Natural killer cell treated with Interleukin-12 subunit alpha and Interleukin-12 subunit beta and Interleukin-15 and Interleukin-18, amount 100 ng/mL, for 72 hours (primary cell): ENCODE results near the gene TADA2A. TPM values are rescaled to one million over a fixed set of nuclear protein-coding genes. Genes with fewer than 3 reads are reported as not detected.
"Not testable (repeated sequence)": the region's sequence is repeated elsewhere in the genome, so short reads cannot be mapped to it uniquely, and the experiment has no call there.

ENCODE experiments used
- ATAC-seq, 2 donors: fragments of 150-1000 bp; cut with Tn5 transposase in 1 of 2; sonication (Bioruptor Pico), chemical (Tn5 transposase) in 1 of 2; 2 replicates each; pipeline ENCODE4 v1.10.0; 2021
- DNase-seq: peaks from one replicate; pipeline ENCODE4 v3.0.0; 2022; ENCODE audit warnings: low spot score
- H3K27ac Mint-ChIP-seq, 2 donors: 1 replicate in 1 of 2; 2 replicates in 1 of 2; pipeline ENCODE4 v1.8.0; 2022; ENCODE audit warnings: mixed read lengths in 2 of 2, mild to moderate bottlenecking in 1 of 2, moderate library complexity in 1 of 2
- H3K27me3 Mint-ChIP-seq, 2 donors: 1 replicate in 1 of 2; 2 replicates in 1 of 2; pipeline ENCODE4 v1.8.0; 2022; ENCODE audit warnings: mixed read lengths in 2 of 2
- H3K36me3 Mint-ChIP-seq: one replicate; pipeline ENCODE4 v1.8.0; 2022; ENCODE audit warnings: mixed read lengths
- H3K4me1 Mint-ChIP-seq, 2 donors: 1 replicate in 1 of 2; 2 replicates in 1 of 2; pipeline ENCODE4 v1.8.0; 2022; ENCODE audit warnings: low read depth in 2 of 2, mixed read lengths in 2 of 2, mild to moderate bottlenecking in 1 of 2
- H3K4me3 Mint-ChIP-seq: one replicate; pipeline ENCODE4 v1.8.0; 2022; ENCODE audit warnings: mixed read lengths
- H3K9me3 Mint-ChIP-seq: 2 replicates; pipeline ENCODE4 v1.8.0; 2022; ENCODE audit warnings: mixed read lengths
- total RNA-seq, 2 donors: library from RNA; stranded (reverse); gene quantifications; one replicate each; pipeline ENCODE4 v1.2.3, GENCODE V29; 2022

Gene TADA2A
- total RNA-seq, 2 donors from 2014 or later, result 30.5 to 55.4 TPM

DNA sequence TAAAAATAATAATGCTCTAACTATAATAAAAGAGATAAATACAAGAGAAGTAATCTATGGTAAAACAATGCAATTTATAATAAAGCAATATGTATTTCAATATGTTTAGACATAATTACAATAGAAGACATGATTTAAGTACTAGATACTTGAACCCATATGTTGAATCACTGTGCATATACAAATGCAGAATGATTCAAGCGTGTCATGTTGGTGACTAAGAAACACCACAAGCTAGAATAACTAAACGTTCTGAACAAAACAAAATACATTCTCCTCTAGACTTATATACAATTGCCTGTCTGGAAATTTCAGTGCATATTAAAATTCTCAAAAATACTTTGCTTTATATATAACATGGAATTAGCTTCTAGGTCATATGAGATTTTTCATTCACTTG is 11.2 kb downstream of the TADA2A start:
- no peaks in the 10 kb centered on the region for H3K27me3 Mint-ChIP-seq
- H3K9me3 Mint-ChIP-seq, result no peaks in the 10 kb centered on the region
- no peak for DNase-seq
- H3K36me3 Mint-ChIP-seq, result peaks cover 18% of the 10 kb centered on the region
- H3K4me1 Mint-ChIP-seq, result peaks cover 5 to 16% of the 10 kb centered on the region in 2 donors
- no peak for ATAC-seq
- no peak overlapping the region for H3K27ac Mint-ChIP-seq
- H3K4me3 Mint-ChIP-seq, result no peak overlapping the region

DNA sequence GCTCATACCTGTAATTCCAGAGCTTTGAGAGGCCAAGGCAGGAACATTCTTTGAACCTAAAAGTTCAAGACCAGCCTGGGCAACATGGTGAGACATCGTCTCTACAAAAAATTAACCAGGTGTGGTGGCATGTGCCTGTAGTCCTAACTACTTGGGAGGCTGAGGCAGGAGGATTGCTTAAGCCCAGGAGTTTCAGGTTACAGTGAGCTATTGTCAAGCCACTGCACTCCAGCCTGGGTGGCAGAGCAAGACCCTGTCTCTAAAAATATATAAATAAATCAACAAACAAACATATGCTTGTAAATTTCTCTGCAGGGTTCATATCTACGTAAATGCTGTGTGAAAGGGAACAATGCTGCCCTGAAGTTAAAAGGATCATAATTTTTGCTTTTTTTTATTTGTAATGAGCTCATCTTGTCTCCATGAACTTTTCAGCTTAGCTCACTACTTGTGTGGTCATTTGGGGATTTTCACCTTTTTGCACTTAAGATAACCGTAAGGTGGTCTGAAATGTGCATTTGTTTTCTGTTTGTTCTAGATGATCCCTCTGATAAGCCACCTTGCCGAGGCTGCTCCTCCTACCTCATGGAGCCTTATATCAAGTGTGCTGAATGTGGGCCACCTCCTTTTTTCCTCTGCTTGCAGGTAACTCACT is 16.4 kb downstream of the TADA2A start:
- ATAC-seq (no peak), DNase-seq (no peak)
- Mint-ChIP-seq H3K9me3 (no peaks in the 10 kb centered on the region), H3K36me3 (no peaks in the 10 kb centered on the region), H3K4me1 (peaks cover 0 to 2% of the 10 kb centered on the region in 2 donors), H3K4me3 (no peak overlapping the region), H3K27me3 (no peaks in the 10 kb centered on the region), H3K27ac (no peak overlapping the region)

DNA sequence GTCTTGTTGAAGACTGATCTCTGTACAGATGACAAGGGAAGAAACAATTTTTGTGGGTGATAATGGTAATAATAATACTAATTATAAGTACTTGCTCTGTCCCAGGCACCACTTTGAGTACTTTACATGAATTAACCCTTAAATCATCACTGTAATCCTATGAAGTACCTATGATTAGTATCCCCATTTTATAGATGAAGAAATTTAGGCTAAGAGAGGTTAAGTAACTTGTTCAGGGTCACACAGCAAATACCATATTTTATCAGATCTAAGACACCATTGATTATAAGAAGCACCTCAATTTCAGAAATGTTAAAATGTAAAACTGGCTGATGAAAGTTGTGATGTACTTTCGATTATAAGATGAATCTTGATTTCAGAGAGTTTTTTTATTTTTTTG is 18.6 kb downstream of the TADA2A start:
- ATAC-seq (no peak), DNase-seq (no peak)
- Mint-ChIP-seq H3K9me3 (no peaks in the 10 kb centered on the region), H3K4me1 (peaks cover 7 to 8% of the 10 kb centered on the region in 2 donors), H3K4me3 (no peak overlapping the region), H3K27ac (no peak overlapping the region), H3K36me3 (no peaks in the 10 kb centered on the region), H3K27me3 (no peaks in the 10 kb centered on the region)

DNA sequence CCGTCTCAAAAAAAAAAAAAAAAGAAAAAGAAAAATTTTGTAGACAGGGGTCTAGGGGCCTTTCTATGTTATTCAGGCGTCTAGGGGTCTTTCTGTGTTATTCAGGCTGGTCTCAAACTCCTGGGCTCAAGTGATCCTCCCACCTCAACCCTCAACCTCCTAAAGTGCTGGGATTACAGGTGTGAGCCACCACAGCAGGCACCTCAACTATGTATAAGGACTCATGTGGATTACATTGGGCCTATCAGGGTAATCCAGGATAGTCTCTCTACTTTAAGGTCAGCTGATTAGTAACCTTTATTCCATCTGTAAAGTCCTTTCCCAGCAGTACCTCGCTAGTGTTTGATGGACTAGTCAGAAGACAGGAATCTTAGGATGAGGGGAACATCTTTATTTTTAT is 22.4 kb downstream of the TADA2A start:
- Mint-ChIP-seq H3K27me3 (no peaks in the 10 kb centered on the region), H3K27ac (peak overlapping the region; percentile 90 to 96)
- no peak for ATAC-seq

DNA sequence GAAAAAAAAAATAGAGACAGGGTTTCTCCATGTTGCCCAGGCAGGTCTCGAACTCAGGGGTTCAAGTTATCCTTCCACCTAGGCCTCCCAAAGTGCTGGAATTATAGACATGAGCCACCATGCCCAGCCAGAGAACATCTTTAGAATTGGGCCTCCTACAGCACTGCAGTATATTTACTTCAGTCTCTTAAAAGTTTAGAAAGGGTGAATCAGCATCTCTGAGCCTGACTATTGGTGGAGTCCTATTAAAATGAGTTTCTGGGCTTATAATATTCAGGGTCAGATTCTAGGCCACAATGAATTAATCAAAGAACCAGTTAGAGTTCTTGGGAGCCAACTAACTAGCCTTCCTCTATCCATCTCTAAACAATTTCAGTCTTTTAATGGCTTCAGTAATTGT is 22.8 kb downstream of the TADA2A start:
- no peak for ATAC-seq
- no peak for DNase-seq
- Mint-ChIP-seq H3K27me3 (no peaks in the 10 kb centered on the region), H3K27ac (peak overlapping the region; percentile 90 to 96), H3K4me3 (peak overlapping the region; percentile 77), H3K9me3 (no peaks in the 10 kb centered on the region), H3K36me3 (peaks cover 6% of the 10 kb centered on the region), H3K4me1 (peaks cover 22 to 23% of the 10 kb centered on the region in 2 donors)

More for the DNA sequence above, 22.4 kb downstream of the TADA2A start:
- Mint-ChIP-seq H3K36me3 (peaks cover 3% of the 10 kb centered on the region), H3K4me3 (no peak overlapping the region), H3K9me3 (no peaks in the 10 kb centered on the region), H3K4me1 (peaks cover 20 to 22% of the 10 kb centered on the region in 2 donors)
- DNase-seq, result no peak

DNA sequence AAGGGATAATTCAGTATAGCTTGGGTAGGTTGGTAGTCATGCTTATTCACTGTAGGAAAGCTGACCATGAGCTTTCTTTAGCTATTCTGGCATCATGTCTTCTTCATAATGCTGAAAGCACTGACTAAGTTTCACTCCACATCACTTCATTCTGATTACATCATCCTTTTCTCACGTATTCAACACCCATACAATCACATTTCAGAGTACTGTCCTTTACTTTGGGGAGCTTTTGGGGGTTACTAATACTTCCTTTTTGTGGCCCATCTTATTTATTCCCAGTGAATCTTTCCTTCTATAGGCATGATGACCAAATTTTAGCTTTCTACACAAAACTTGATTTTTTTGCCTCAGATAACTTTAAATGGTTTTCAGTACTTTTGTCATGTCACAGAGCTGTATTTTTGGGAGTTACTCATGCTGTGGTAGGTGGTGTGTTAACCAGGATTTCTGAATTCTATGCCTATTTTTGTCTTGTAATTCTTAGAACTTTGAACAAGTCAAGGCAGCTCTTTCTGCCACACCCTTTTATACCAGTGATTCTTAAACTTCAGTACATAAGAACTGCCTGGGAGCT is 23.5 kb downstream of the TADA2A start:
- DNase-seq, result no peak
- Mint-ChIP-seq H3K27me3 (no peaks in the 10 kb centered on the region), H3K27ac (peak overlapping the region; percentile 90 to 96), H3K4me1 (peaks cover 22 to 23% of the 10 kb centered on the region in 2 donors), H3K9me3 (no peaks in the 10 kb centered on the region), H3K36me3 (peaks cover 6% of the 10 kb centered on the region), H3K4me3 (peak overlapping the region; percentile 77)
- ATAC-seq, result peak; percentile 91 to 92

DNA sequence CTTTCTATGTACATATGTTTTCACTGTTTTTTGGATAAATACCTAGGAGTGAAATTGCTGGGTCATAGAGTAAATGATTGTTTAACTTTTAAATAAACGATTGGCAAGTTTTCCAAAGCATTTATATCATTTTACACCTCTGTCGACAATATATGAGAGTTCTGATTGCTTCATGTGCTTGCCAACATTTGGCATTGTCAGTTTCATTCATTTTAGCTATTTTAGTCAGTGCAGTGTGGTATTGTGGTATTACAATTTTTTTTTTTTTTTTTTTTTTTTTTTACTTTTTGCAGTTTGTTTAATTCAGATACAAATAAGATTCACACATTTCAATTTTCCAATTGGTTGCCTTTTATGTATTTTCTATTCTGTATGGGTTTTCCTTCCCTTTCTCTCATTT is 26.0 kb downstream of the TADA2A start:
- no peaks in the 10 kb centered on the region for H3K9me3 Mint-ChIP-seq
- DNase-seq, result no peak
- H3K4me1 Mint-ChIP-seq, result peaks cover 22 to 23% of the 10 kb centered on the region in 2 donors
- no peak overlapping the region for H3K4me3 Mint-ChIP-seq
- H3K27me3 Mint-ChIP-seq, result no peaks in the 10 kb centered on the region
- peaks cover 7% of the 10 kb centered on the region for H3K36me3 Mint-ChIP-seq
- no peak for ATAC-seq
- H3K27ac Mint-ChIP-seq, result no peak overlapping the region

DNA sequence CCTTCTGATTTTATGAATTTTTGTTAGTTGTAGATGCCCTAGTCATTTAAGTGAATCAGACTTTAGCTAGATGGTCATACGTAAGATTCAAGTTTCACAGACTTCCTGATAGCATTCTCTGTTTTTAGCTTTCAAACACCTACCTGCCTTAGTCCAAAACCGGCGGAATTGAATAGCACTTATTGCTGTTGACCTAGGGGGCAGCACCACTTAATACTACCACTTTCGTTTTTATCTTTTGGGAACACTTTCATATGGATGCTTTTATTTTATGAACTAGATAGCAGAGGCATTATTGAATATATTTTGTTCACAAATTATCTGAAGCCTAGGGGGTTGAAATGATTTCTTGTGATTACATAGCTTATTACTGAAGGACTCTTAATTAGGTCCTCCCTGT is 31.5 kb downstream of the TADA2A start:
- H3K36me3 Mint-ChIP-seq, result peaks cover 16% of the 10 kb centered on the region
- H3K4me1 Mint-ChIP-seq, result peaks cover 0 to 5% of the 10 kb centered on the region in 2 donors
- no peaks in the 10 kb centered on the region for H3K27me3 Mint-ChIP-seq
- no peaks in the 10 kb centered on the region for H3K9me3 Mint-ChIP-seq
- ATAC-seq (no peak), DNase-seq (no peak)
- no peak overlapping the region for H3K4me3 Mint-ChIP-seq
- no peak overlapping the region for H3K27ac Mint-ChIP-seq

DNA sequence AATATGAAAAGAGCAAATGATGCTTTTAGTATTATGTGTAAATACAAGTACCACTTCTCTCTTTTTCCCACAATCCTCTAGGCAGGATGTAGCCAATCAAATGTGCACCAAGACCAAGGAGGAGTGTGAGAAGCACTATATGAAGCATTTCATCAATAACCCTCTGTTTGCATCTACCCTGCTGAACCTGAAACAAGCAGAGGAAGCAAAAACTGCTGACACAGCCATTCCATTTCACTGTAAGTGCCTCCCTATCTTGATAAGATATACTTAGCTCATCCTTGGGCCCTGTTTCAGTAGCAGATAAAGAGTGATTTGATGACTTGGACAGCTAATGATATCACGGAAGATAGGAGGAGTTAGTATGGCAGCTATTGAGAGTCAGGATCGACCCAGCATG is 33.7 kb downstream of the TADA2A start:
- H3K4me1 Mint-ChIP-seq, result no peaks in the 10 kb centered on the region
- peaks cover 9% of the 10 kb centered on the region for H3K36me3 Mint-ChIP-seq
- ATAC-seq (no peak), DNase-seq (no peak)
- no peak overlapping the region for H3K4me3 Mint-ChIP-seq
- no peaks in the 10 kb centered on the region for H3K9me3 Mint-ChIP-seq
- no peaks in the 10 kb centered on the region for H3K27me3 Mint-ChIP-seq
- no peak overlapping the region for H3K27ac Mint-ChIP-seq

DNA sequence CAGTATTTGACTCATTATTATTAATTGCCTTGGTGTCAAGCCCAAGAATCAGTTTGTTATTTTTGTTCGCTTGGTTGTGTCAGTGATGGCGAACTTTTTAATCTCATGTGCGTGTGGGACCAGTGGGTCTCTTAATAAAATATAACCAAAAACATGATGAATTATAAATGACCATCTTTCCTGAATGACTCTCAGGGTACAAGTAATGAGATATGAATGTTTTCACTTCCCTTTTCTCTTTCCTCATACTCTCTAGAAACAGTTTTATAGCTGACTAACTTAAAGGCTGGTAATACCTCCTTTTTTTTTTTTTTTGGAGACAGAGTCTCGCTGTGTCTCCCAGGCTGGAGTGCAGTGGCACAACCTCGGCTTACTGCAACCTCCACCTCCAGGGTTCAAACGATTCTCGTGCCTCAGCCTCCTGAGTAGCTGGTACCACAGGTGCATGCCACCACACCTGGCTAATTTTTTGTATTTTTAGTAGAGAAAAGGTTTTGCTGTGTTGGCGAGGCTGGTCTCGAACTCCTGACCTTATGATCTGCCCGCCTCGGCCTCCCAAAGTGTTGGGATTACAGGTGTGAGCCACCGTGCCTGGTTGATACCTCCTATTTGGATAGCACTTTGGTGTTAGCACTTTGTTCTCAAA is 34.8 kb downstream of the TADA2A start:
- H3K27me3 Mint-ChIP-seq, H3K9me3 Mint-ChIP-seq, H3K36me3 Mint-ChIP-seq, H3K4me1 Mint-ChIP-seq, ATAC-seq, DNase-seq, H3K27ac Mint-ChIP-seq, H3K4me3 Mint-ChIP-seq: not testable (repeated sequence)

DNA sequence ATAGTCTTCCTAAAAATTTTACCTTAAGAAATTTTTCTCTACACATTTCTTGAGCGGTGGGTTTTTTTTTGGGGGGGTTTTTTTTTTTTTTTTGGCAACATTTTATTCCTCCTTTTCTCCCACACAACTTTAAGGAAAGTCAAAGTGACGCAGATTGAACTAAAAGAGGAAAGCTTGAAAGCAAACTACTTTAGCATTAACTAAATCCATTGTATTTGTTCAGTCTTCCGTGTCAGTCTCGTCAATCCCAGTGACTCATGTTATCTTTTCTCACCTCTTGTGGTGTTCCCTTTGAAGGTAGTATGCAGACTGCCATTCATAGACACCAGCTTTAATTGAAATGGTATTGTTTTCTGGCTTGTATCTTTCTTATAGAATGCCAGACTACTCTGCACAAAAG is 39.3 kb downstream of the TADA2A start:
- no peaks in the 10 kb centered on the region for H3K9me3 Mint-ChIP-seq
- no peak overlapping the region for H3K4me3 Mint-ChIP-seq
- H3K4me1 Mint-ChIP-seq, result no peaks in the 10 kb centered on the region
- H3K27ac Mint-ChIP-seq, result no peak overlapping the region
- no peak for DNase-seq
- H3K36me3 Mint-ChIP-seq, result peaks cover 4% of the 10 kb centered on the region
- H3K27me3 Mint-ChIP-seq, result no peaks in the 10 kb centered on the region
- no peak for ATAC-seq

DNA sequence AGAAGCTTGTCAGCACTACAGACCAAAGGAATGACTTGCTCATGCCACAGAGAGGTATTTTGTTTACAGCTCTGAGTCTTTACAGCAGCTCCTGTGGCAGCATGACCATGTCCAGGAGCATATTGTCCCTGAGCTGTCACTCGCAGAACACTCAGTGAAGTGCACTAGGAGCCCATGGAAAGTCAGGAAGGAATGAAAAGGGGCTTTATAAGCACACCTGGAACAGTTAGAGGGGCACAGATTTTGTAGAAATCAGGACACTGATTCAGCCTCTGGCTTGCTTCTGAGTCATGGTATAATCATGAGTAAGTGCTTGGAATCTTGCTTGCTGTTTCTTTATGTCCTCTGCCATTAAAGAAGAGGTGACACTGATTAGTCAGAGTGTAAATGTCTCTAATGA is 41.0 kb downstream of the TADA2A start:
- Mint-ChIP-seq H3K36me3 (peaks cover 9% of the 10 kb centered on the region), H3K9me3 (no peaks in the 10 kb centered on the region)

DNA sequence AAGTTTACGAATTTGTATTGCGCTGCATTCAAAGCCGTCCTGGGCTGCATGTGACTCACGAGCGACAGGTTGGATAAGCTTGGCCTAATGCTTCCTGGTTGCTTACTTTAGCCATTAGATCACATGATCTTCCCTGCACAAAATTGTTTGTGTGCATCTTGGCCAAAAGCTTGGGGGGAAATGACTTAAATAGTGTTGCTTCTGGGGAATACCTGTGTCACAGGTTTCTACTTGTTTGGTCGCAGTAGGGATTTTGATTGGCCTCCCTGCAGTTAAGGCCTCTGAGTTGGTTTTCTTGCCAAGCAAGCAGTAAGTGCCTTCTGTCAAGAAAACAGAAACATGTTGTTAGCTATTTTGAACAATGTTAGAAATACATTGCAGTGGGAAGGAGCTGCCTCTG is 43.4 kb downstream of the TADA2A start:
- no peaks in the 10 kb centered on the region for H3K27me3 Mint-ChIP-seq
- H3K4me1 Mint-ChIP-seq, result no peaks in the 10 kb centered on the region
- no peak overlapping the region for H3K4me3 Mint-ChIP-seq
- no peaks in the 10 kb centered on the region for H3K9me3 Mint-ChIP-seq
- no peak overlapping the region for H3K27ac Mint-ChIP-seq
- no peak for DNase-seq
- H3K36me3 Mint-ChIP-seq, result peaks cover 10% of the 10 kb centered on the region
- no peak for ATAC-seq

More for the DNA sequence above, 41.0 kb downstream of the TADA2A start:
- DNase-seq (no peak), ATAC-seq (no peak)
- no peak overlapping the region for H3K27ac Mint-ChIP-seq
- H3K4me3 Mint-ChIP-seq, result no peak overlapping the region
- no peaks in the 10 kb centered on the region for H3K27me3 Mint-ChIP-seq
- no peaks in the 10 kb centered on the region for H3K4me1 Mint-ChIP-seq

DNA sequence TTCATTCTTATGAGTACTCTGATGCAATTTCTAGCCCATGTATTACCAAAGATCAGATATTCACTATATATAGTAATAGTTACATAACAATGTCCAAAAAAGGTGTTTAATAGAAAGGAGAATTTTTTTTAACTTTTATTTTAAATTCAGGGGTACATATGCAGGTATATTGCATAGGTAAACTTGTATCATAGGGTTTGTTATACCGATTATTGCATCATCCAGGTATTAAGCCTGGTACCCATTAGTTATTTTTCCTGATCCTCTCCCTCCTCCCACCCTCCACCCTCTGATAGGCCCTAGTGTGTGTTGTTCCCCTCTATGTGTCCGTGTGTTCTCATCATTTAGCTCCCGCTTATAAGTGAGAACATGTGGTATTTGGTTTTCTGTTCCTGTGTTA is 51.1 kb downstream of the TADA2A start:
- H3K27ac Mint-ChIP-seq, ATAC-seq, H3K27me3 Mint-ChIP-seq, H3K36me3 Mint-ChIP-seq, H3K4me1 Mint-ChIP-seq, DNase-seq, H3K4me3 Mint-ChIP-seq, H3K9me3 Mint-ChIP-seq: not testable (repeated sequence)
